NCI-H2196 treated with DMSO at 0.1 percent for 48 hours (cell line): ENCODE measurements around the gene RCN2.
A peak's percentile ranks its signal among the peaks of the same experiment; 100 is the strongest.
"Not testable (repeated sequence)": the region's sequence is repeated elsewhere in the genome, so short reads cannot be mapped to it uniquely, and the experiment has no call there.

ENCODE experiments used
- DNase-seq: peaks from one replicate; lab custom pipeline; 2025; ENCODE audit not compliant: unreplicated experiment; lab: John Stamatoyannopoulos, UW

The RCN2 gene, protein sequence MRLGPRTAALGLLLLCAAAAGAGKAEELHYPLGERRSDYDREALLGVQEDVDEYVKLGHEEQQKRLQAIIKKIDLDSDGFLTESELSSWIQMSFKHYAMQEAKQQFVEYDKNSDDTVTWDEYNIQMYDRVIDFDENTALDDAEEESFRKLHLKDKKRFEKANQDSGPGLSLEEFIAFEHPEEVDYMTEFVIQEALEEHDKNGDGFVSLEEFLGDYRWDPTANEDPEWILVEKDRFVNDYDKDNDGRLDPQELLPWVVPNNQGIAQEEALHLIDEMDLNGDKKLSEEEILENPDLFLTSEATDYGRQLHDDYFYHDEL

DNA sequence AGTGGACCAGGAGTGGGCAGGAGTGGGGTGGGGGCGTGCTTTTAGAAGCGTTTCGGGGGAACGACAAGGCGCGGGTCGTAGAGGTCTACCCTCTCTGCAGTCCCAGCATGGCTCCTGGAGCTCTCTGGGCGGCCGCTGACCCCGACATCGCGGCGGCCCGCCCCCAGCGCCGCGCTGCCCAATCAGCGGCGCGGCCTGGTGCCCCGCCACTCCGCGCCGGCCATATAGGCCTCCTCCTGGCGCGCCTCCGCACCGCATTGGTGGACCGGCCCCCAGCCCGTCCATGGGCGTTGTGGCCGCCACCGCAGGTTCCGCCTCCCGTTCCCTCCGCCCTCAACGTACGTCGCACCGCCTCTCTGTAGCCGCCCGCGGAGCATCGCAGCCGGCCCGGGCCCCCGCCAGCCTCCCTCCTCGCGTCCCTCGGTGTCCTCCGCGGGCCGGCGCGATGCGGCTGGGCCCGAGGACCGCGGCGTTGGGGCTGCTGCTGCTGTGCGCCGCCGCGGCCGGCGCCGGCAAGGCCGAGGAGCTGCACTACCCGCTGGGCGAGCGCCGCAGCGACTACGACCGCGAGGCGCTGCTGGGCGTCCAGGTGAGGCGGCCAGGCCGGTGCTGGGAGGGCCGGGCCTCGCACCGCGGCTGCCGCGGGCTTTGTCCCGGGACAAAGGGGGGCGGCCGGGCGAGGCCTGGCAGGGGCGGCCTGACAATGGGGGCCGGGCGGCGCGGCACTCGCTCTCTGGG, at the start of gene RCN2:
Gene RCN2 (plus strand): TSS at position 353 of the 738 bp plus-strand sequence. CDS start 93 bp downstream, at position 446.
- DNase-seq: peak; percentile 72

DNA sequence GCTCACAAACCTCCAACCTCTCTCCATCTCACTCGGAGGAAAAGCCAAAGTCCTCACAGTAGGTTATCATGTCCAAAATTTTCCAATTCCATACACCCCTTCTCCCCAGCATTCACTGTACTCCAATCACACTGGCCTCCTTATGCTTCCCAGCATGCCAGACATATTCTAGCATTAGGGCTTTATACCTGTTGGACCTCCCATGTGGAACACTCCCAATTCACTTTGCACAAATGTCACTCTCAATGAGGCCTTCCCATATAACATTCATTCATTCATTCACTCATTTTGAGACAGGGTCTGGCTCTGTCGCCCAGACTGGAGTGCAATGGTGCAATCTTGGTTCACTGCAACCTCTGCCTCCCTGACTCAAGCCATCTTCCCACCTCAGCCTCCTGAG, 46.3 kb upstream of the RCN2 start:
- DNase-seq: no peak

DNA sequence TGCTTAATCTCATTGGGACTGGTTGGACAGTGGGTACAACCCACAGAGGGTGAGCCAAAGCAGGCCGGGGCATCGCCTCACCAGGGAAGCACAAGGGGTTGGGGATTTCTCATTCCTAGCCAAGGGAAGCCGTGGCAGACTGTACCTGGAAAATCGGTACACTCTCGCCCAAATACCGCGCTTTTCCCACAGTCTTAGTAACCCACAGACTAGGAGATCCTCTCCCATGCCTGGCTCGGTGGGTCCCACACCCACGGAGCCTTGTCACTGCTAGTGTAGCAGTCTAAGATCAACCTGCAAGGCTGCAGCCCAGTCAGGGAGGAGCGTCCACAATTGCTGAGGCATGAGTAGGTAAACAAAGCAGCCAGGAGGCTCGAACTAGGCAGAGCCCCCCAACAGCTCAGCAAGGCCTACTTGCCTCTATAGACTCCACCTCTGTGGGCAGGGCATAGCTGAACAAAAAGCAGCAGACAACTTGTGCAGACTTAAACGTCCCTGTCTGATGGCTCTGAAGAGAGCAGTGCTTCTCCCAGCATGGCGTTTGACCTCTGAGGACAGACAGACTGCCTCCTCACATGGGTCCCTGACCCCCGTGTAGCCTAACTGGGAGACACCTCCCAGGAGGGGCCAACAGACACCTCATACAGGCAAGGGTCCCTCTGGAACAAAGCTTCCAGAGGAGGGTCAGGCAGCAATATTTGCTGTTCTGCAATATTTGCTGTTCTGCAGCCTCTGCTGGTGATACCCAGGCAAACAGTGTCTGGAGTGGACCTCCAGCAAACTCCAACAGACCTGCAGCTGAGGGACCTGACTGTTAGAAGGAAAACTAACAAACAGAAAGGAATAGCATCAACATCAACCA, 44.0 kb upstream of the RCN2 start:
- DNase-seq: not testable (repeated sequence)

DNA sequence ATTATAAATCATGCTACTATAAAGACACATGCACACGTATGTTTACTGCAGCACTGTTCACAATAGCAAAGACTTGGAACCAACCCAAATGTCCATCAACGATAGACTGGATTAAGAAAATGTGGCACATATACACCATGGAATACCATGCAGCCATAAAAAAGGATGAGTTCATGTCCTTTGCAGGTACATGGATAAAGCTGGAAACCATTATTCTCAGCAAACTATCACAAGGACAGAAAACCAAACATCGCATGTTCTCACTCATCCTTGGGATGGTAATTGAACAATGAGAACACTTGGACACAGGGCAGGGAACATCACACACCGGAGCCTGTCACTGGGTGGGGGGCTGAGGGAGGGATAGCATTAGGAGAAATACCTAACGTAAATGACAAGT, 38.7 kb upstream of the RCN2 start:
- not testable (repeated sequence) for DNase-seq

DNA sequence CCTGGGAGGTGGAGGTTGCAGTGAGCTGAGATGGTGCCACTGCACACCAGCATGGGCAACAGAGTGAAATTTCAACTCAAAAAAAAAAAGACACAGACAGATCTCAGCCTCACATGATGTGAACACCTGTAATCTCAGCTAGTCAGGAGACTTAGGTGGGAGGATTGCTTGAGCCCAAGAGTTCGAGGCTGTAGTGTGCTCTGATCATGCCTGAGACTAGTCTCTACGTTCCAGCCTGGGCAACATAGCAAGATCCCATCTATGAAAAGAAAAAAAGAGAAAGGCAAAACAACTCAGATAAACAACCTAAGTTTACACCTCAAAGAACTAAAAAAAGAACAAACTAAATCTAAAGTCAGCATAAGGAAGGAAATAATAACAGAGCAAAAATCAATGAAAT, 37.4 kb upstream of the RCN2 start:
- DNase-seq: no peak

DNA sequence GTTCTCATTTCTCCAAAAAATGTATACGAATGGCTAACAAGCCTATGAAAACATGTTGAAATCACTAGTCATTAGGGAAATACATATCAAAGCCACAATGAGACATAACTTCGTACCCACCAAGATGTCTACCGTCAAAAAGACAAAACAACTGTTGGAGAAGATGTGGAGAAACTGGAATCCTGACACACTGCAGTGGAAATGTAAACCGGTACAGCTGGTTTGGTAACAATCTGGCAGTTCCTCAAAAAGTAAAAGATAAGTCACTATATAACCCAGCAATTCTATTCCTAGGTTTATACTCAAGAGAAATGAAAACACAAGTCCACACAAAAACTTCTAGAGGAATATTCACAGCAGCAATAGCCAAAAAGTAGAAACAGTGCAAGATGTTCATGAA, 33.4 kb upstream of the RCN2 start:
- DNase-seq: no peak

DNA sequence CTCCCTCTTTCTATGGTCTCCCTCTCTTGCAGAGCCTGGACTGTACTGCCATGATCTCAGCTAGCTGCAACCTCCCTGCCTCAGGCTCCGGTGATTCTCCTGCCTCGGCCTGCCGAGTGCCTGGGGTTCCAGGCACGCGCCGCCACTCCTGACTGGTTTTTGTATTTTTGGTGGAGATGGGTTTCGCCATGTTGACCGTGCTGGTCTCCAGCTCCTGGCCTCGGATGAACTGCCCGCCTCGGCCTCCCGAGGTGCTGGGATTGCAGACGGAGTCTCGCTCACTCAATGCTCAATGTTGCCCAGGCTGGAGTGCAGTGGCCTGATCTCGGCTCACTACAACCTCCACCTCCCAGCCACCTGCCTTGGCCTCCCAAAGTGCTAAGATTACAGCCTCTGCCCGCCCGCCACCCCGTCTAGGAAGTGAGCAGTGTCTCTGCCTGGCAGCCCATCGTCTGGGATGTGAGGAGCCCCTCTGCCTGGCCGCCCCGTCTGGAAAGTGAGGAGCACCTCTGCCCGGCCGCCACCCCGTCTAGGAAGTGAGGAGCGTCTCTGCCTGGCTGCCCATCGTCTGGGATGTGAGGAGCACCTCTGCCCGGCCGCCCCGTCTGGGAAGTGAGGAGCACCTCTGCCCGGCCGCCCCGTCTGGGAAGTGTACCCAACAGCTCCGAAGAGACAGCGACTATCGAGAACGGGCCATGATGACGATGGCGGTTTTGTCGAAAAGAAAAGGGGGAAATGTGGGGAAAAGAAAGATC, 32.2 kb upstream of the RCN2 start:
- DNase-seq: not testable (repeated sequence)

DNA sequence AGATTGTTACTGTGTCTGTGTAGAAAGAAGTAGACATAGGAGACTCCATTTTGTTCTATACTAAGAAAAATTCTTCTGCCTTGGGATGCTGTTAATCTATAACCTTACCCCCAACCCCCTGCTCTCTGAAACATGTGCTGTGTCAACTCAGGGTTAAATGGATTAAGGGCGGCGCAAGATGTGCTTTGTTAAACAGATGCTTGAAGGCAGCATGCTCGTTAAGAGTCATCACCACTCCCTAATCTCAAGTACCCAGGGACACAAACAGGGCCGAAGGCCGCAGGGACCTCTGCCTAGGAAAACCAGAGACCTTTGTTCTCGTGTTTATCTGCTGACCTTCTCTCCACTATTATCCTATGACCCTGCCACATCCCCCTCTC, 31.6 kb upstream of the RCN2 start:
- DNase-seq: not testable (repeated sequence)

DNA sequence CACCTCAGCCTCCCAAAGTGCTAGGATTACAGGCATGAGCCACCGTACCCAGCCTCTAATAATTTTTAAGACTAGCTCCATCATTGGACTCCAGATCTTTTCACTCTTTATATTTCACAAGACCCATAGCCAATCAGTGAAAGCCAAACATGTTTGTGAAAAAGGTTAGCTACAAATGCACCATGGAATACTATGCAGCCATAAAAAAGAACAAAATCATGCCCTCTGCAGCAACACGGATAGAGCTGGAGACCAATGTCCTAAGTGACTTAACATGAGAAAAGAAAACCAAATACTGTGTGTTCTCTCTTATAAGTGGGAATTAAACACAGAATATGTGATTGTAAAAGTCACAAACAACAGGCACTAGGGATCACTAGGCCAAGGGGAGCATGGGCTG, 29.6 kb upstream of the RCN2 start:
- no peak for DNase-seq

DNA sequence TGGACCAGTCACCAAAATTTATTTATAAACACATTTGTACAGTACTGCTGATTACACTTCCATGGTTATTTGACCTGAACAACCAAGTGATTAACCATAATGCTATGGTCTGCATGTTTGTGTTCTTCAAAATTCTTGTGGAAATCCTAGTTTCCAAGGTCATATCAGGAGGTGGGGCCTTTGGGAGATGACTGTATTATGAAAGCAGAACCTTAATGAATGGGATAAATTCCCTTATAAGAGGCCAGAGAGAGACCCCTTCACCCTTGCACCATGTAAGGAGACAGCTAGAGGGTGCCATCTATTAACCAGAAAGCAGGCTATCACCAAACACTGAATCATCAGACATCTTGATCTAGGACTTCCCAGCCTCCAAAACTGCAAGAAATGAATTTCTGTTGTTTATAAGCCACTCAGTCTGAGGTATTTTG, 28.3 kb upstream of the RCN2 start:
- DNase-seq: no peak

DNA sequence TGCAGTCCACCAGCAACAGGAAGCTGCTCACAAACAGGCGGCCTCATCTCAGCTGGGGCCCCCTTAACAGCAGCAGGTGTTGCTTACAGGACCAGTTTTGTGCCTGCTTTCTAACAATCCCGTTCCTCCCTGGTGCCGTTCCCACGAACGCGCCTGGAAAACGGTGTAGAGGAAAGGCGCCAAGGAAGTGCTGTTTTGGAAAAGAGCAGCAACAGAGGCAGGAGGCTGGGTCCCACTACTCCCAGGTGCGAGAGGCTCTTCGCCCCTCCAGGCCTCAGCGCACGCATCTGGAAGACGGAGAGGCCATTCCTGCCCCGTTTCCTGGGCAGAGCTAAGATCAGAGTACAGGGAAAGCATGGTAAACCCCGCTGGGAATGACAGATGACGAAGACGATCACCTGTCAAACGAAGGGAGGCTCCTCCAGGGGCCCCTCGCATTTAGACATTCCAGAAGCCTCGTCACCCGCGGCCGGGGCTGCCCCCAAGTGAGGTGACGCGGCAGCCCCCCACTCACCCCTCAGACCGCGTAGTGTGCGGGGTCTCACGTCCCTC, 27.0 kb upstream of the RCN2 start:
- DNase-seq: no peak

DNA sequence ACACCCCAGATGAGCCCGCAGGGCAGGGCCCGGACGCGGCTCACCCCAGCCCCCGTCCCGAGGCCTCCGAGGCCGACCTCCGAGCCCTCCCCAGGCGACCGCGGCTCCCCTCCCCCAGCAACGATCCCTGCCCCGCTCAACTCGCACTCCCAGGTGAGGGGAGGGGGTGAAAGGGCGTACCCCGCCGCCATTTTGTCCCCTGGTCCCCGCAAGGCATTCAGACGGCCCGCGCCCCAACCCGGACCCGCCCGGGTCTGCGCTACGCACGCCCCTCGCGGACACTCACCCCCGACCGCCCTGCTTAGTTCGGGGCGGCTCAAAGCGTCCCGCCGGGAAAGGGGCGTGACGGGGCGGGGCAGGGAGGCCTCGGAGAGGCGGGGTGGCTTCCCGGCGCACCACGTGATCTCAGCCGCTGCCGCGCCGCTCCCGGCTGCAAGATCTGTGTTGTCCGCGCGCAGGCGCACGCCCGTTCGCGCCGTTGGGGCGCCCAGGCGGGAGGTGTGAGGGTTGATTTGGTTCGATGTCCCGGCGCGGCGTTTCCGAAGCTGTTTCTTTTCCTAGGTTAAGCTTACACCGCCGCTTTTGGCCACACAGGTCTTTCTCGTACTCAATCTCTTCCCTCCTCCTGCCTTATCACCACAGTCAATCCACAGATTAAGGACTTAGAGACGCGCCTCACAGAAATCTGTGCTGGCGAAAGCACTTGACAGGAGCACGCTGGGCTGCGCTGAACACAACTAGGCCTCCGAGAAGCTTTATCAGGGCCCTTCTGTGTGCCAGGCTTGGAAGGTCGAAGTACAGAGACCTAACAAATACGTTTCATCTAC, 26.3 kb upstream of the RCN2 start, which contains the start of gene SCAPER:
Gene SCAPER (minus strand): TSS at position 328 of the 827 bp plus-strand sequence. CDS start 21,523 bp downstream, outside the sequence.
- DNase-seq: peak; percentile 48

DNA sequence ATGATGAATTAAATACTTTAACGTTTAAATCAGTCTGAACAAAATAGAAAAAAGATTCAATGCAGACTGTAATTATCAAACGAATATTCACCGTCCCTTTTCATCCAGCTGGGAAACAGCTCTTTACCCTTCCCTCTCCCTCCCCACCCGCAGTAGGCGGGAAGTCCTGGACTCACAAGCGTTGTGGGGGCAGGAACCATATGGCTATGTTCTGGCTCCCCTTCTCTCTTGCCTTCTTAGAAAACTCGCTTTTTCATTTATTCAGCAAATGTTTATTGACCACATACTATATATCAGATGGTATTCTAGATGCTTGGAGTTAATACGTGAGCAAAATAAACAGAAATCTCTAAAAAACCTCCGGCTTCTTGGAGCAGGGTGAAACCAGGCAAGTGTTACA, 25.7 kb upstream of the RCN2 start:
- DNase-seq: no peak

DNA sequence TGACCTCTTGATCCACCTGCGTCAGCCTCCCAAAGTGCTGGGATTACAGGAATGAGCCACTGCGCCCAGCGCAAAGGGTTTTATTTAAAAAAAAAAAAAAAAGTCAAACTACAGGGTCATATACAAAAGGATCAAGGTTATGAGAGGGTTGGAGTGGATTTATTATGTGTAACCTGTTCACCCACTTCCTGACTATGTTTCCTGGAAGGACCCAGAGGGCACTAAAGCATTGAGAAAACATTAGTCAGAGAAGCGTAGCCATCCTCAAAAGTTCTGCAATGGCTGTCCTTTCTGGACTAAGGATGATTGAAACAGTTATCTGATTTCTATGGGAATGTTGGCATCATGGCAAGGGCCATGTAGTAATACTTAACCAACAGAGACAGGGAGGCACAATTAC, 19.1 kb upstream of the RCN2 start:
- no peak for DNase-seq

DNA sequence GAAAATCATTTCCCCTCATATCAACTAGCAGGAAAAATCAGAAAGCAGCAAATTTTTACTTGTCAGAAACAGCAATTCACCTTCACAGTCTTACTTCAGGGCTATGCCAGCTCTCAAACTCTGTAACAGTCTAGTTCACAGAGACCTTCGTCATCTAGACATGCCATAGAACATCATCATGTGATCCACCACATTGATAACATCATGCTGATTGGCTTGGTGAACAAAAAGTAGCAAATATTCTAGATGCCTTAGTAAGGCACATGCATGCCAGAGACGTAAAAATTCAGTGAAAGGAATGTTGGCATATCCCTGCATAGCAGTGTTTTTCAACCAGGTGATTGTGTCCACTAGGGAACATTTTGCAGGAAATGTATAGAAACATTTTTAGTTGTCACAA, 17.8 kb upstream of the RCN2 start:
- no peak for DNase-seq

DNA sequence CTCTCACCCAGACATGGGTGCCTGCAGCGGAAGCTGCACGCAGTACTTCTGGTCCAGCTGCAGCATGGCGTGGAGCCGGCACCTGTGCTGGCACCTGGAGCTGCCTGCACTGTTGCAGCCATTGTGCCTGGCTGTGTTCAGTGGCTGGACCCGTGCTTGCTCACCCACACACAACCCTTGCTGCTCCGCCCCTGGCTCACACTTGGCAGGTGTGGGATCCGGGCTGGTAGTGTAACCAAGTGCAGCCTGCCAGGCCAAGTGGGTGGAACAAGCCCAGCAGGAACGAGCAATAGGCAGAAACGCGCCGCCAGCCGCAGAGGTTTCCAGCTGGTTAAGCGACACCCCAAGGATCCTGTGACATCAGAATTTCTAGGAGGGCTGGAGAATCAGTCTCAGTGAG, 15.2 kb upstream of the RCN2 start:
- no peak for DNase-seq

DNA sequence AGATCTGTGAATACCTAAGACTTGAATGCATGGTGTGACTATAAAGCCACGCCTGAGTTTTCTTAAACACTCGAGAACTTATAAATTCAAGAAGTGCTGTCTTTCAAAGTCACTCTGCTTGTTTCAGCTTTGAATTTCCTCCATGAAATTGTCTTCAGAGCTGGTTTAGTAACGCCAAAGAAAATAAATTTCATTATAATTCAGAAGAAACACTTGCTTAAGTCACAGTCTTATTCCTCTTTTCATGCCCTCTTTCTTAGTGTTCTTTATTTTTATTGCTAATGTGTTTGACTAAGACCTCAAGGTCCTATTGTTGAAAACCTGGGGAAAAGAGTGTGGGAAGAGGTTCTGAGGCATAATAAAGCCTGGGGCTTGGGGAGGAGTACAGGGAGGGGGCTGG, 3.3 kb upstream of the RCN2 start:
- DNase-seq: no peak

DNA sequence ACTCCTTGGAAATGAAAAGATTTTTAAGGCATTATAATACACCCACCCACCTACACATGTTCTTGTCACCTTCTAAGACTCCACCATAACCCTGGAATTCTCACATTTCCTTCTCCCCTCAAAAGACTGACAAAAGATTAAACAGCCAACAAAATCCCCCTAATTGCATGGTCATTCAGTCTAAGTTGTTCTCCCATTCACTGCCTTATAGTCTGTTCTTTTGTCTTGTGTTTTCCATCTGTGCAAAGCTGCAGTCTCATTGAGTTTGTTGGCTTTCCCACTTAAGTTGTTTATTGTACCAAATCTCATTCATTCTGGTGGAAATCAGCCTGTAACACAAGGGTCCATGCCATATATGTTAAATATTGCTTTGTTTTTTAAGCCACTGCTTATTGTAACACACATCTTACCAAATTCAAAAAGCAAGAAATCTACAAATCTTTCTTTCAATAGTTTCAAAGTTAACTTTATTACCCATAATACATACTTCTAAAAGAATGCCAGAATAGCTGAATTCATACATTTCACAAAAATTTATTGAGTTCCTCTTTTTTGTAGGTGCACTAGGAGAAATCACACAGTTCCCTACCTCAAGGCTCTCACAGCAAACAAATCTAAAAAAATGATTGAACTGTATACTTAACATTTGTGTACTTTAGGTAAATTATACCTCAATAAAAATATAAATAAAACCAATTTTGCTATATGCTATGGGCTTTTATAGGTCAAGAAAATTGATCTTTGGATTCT, 2.4 kb upstream of the RCN2 start:
- DNase-seq: no peak

DNA sequence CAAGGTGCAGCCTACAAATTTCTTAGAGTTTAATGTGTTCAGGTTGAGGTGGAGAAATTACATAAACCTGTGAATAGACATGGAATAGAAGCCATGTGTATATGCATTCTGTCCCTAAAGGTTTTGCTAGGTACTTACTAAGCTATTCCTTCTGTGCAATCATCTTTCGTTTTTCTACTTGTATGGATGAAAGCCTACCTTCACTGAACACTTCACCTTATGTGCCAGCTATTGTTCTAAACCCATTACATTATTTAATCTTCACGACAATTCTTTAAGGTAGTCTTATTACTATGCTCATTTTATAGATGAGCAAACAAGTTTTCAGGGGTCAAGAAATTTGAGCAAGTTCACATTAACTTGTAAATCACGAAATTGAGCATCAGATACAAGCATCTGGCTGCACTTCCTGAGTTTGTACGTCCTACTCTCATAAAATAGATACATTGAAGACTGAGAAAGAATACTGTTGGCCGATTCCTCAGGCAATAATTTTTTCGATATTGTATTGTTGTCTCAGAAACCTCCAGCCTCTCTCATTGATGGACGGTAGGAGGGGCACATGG, 635 bp upstream of the RCN2 start:
- DNase-seq: no peak
